HG02610 (cell line): Measurements from ENCODE around the gene WIPI1.

Experiments used
- ATAC-seq: cut with Tn5 transposase; IDR thresholded peaks from one replicate; pipeline ENCODE4 v1.9.1; 2021; ENCODE audit warnings: mild to moderate bottlenecking, moderate library complexity; ENCODE audit not compliant: unreplicated experiment

WIPI1 gene

DNA sequence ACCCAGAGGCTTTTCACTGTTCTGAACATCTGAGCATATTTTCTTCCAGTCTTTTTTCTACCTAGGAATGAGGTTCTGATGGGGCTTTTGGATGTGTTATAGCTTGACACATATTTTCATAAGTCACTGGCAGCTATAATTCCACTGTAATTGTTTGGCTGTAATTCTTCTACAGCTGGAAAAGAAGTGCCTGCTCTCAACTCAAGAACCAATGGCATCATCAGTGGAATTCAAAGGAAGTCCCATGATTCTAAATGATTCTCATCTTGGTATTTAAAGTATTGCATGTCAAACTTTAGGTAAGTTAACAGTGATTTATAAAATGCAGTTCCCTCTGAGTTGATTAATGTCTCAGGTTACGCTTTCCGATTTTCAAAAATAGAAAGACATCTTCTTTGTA is 16.8 kb downstream of the WIPI1 start:
- no peak for ATAC-seq

DNA sequence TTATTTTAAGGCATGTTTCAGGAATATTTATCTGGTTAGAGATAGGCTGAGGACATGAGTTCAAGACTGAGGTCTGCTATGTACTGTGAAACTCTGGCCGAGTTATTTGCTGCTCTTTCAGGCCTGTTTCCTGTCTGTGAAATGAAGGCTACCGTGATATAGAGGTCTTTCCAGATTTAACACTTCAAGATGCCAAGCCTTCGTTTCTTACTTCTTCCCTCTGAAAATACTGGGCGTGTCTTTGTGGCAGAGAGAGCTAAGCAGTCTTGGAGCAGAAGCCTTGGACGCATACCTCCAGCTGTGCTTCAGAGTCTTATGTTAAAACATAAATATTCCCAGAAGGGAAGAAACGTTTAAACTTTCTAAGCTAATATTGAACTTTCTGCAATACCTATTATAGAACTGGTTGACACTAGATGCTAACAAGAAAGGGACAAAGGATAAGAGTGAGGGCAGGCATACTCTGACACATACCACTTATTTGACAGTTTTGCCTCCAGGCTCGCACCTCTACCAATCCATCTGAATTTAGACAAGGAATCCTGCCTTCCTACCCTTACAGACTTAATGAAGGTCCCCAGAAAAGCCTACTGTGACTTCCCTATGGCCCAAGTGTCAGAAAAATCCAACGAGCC is 17.5 kb downstream of the WIPI1 start:
- ATAC-seq: no peak

DNA sequence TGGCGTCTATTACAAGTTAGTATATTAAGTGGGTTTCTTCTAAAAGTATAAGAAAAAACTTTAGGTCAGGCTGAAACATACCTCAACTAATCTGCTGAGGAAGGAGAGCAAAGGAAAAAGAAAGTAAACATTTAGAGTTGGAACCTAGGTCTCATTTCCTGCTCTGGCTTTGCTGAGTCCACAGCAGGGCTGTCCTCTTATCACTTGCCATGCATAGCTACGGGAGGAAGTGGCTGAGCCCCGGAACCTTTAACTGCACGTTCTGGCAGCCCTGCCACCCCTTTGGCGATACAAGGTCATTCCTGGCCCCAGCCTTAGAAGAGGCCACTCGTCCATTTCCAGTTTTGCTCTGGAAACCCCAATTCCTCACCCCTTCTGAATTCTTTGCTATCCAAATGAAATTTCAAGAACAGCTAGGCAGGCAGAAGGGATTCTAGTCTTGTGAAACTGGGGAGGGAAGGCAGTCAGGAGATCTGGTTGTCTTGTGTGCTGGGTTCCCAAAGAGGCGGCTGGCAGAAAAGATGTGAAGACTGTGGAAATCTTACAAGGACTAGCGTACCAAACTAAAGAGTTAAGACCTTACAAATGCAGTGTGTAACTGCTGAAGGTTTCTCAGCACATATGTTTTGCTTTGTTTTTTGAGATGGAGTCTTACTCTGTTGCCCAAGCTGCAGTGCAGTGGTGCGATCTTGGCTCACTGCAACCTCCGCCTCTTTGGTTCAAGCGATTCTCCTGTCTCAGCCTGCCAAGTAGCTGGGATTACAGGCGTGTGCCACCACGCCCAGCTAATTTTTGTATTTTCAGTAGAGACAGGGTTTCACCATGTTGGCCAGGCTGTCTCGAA is 19.1 kb downstream of the WIPI1 start:
- peak; percentile 66 for ATAC-seq

GRCh38 chr17:68435876-68436842 is 21.1 kb downstream of the WIPI1 start:
- no peak for ATAC-seq

GRCh38 chr17:68435361-68435760 is 21.9 kb downstream of the WIPI1 start:
- ATAC-seq: no peak

DNA sequence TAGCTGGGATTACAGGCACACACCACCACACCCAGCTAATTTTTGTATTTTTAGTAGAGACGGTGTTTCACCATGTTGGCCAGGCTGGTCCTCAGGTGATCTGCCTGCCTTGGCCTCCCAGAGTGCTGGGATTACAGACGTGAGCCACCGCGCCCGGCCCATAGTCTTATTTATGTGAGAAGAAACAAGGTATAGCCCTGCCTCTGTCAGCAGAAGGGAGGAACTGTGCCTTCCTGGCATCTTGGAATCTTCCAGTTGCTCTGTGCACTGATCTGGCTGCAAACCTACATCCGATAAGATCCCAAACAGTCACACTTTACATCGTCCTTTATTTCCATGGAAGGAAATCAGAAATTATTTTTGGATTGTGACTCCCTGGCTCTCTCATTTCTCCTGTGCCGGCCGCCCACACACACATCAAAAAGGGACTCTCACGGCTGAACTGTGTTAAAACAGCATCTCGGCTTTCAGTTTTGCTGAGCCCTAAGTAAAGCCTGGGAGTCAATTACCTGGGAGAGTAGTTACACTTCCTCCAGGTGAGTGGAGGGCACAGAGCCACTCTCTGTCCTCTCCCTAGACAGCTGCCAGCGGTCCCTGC is 23.3 kb downstream of the WIPI1 start:
- no peak for ATAC-seq

GRCh38 chr17:68433211-68433610 is 24.1 kb downstream of the WIPI1 start:
- ATAC-seq: no peak

GRCh38 chr17:68432086-68432864 is 25.0 kb downstream of the WIPI1 start:
- ATAC-seq: no peak

DNA sequence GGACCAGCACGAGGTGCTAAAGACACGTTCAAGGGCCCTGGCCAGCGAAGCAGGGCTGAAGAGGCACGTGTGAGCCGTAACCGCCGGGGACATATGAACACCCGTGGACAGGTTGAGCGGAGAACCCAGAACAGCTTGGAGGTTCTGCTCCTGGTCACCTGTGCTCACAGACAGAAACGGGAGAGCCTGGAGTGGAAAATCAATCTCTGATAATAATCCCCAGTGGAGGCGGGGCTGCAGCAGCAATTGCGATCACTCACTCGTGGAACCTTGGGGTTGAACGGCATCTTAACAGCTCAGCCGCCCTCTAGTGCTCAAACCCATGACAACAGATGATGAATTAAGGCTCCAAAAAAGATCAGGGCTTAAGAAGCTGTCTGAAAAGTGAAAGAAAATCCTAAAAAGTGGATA is 25.6 kb downstream of the WIPI1 start:
- no peak for ATAC-seq

- no peak for ATAC-seq
Observed at GRCh38 chr17:68431045-68431608, 26.2 kb downstream of the WIPI1 start.

DNA sequence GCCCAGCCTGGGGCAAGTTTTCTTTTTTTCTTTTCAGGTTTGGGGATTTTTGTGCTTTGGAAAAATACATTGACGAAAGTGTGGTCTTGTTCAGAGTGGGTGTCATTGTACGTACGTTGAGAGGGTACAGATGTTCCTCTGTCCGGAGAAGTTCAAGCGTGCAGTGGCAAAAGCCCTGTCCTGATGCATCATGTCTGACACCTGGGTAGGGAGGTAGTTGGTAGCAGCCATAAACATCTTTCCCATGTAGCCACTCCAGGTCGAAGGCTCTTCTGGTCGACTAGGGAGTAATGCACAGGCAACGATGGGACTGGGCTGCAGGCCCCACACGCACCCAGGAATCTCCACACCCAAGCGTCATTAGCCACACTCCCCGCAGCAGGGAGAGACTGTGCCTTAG is 27.4 kb downstream of the WIPI1 start:
- ATAC-seq: no peak

GRCh38 chr17:68428498-68429172 is 28.7 kb downstream of the WIPI1 start:
- no peak for ATAC-seq

GRCh38 chr17:68427575-68427974 is 29.7 kb downstream of the WIPI1 start:
- ATAC-seq: no peak

GRCh38 chr17:68425979-68426378 is 31.3 kb downstream of the WIPI1 start:
- ATAC-seq: no peak

- no peak for ATAC-seq
Observed at GRCh38 chr17:68424861-68425260, 32.4 kb downstream of the WIPI1 start.

GRCh38 chr17:68424203-68424602 is 33.1 kb downstream of the WIPI1 start:
- no peak for ATAC-seq

- no peak for ATAC-seq
Observed at GRCh38 chr17:68423251-68423650, 34.0 kb downstream of the WIPI1 start.

DNA sequence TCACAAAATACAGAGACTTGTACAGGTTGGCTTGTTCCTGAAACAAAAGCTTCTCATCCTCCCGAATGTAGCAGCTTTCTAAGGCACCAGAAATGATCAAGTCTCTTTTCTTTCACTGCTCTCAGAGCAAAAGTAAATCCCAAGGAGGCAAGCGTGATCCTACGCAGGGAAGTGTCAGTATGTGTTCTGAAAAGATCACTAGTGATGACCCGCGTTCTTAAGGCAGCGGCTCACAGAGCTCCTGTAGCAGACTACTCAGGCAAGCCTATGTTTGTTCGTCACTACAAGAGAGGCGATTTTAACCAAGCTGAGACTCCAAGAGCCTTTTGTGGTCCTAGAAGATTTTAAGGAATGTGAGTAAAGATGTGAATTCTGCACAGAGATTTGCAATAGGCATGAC is 34.5 kb downstream of the WIPI1 start:
- ATAC-seq: no peak

GRCh38 chr17:68421486-68421885 is 35.8 kb downstream of the WIPI1 start:
- no peak for ATAC-seq
